ENCODE results near the gene PLCG2.
"Not testable (repeated sequence)": the region's sequence is repeated elsewhere in the genome, so short reads cannot be mapped to it uniquely, and the experiment has no call there.

Gene PLCG2

GRCh38 chr16:81850197-81850944 lies 71.3 kb downstream of the PLCG2 start:
- DNase-seq = no peak

GRCh38 chr16:81852347-81852746 lies 73.3 kb downstream of the PLCG2 start:
- no peak for DNase-seq

GRCh38 chr16:81855552-81856153 lies 76.6 kb downstream of the PLCG2 start:
- no peak for DNase-seq

GRCh38 chr16:81860287-81861266 lies 81.5 kb downstream of the PLCG2 start:
- no peak for DNase-seq

GRCh38 chr16:81861503-81861902 lies 82.4 kb downstream of the PLCG2 start:
- DNase-seq = no peak

- DNase-seq = no peak
Measured at GRCh38 chr16:81861915-81862314, 82.8 kb downstream of the PLCG2 start.

GRCh38 chr16:81863630-81864352 lies 84.7 kb downstream of the PLCG2 start:
- no peak for DNase-seq

GRCh38 chr16:81864646-81865382 lies 85.7 kb downstream of the PLCG2 start:
- no peak for DNase-seq

- no peak for DNase-seq
Measured at GRCh38 chr16:81866820-81867440, 87.8 kb downstream of the PLCG2 start.

GRCh38 chr16:81868057-81868748 lies 89.1 kb downstream of the PLCG2 start:
- DNase-seq = no peak

- no peak for DNase-seq
Measured at GRCh38 chr16:81869326-81869725, 90.2 kb downstream of the PLCG2 start.

GRCh38 chr16:81873206-81873605 lies 94.1 kb downstream of the PLCG2 start:
- no peak for DNase-seq

- no peak for DNase-seq
Measured at GRCh38 chr16:81873843-81874752, 95.0 kb downstream of the PLCG2 start.

GRCh38 chr16:81875461-81875860 lies 96.4 kb downstream of the PLCG2 start:
- no peak for DNase-seq

- no peak for DNase-seq
Measured at GRCh38 chr16:81876273-81876900, 97.3 kb downstream of the PLCG2 start.

- DNase-seq = not testable (repeated sequence)
Measured at GRCh38 chr16:81877490-81877889, 98.4 kb downstream of the PLCG2 start.

- no peak for DNase-seq
Measured at GRCh38 chr16:81878529-81878928, 99.4 kb downstream of the PLCG2 start.

GRCh38 chr16:81879625-81880024 lies 100.5 kb downstream of the PLCG2 start:
- no peak for DNase-seq

- no peak for DNase-seq
Measured at GRCh38 chr16:81880816-81881215, 101.7 kb downstream of the PLCG2 start.

Data from NCI-H1105 treated with DMSO at 0.1 percent for 48 hours (cell line).